GM21367 (cell line): ENCODE measurements around the gene SORCS3.

Experiments
- ATAC-seq: cut with Tn5 transposase; IDR thresholded peaks from one replicate; pipeline ENCODE4 v1.9.1; 2021; ENCODE audit not compliant: unreplicated experiment

The SORCS3 gene

DNA sequence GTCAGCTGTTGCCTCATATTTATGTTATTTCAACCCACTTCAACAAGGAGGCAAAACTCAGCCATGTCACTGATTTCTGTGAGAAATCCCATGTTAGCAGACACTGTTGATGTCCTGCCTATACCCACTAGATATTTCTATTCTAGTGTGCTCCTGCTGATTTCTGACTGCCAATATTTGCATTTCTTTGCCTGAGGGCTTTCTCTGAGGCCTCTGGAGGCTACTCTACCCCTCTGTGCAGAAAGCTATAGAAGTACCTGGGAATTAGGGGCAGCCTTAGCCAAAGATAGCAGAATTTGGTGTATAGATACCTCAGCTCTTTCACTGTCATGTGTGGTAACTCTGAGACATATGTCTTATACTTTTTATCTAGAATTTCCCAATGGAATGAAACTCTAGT, 348.8 kb downstream of the SORCS3 start:
- ATAC-seq: no peak

DNA sequence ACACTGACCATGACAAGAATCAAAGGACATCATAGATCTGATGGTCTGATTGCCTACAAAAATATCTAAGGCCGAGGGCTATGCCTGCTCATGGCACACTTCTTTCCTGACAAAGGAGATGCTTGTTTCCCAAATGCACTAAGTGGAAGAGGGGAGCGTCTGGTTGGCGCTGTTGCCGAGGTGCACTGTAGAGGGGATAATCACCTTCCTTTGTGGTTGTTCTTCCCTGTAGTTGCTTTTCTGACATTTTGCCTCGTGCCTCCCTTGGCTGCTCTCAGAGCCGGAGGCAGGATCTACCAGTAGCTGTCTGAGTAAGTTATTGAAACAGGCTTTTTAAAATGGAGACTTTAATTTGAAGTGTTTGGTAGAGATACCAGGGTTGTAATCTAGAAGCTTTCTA, 352.0 kb downstream of the SORCS3 start:
- no peak for ATAC-seq

DNA sequence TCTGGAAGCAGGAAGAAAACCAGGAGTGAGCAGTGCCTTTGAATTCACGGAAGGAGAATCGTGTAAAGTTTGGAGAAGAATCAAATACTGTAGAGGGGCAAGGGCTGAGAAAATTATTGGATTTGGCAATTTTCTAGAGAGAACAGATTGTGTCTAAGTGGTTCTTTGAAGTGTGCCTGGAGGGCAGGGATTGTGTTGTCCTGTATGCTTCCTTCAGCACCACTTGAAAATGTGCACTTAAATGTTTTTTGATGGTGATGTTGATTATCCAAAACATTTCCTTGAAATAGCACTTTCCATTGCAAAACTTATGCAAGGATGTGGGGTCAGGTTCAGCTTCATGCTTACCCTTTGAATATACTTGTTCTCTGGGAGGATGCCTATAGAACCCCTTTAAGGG, 360.2 kb downstream of the SORCS3 start:
- no peak for ATAC-seq

DNA sequence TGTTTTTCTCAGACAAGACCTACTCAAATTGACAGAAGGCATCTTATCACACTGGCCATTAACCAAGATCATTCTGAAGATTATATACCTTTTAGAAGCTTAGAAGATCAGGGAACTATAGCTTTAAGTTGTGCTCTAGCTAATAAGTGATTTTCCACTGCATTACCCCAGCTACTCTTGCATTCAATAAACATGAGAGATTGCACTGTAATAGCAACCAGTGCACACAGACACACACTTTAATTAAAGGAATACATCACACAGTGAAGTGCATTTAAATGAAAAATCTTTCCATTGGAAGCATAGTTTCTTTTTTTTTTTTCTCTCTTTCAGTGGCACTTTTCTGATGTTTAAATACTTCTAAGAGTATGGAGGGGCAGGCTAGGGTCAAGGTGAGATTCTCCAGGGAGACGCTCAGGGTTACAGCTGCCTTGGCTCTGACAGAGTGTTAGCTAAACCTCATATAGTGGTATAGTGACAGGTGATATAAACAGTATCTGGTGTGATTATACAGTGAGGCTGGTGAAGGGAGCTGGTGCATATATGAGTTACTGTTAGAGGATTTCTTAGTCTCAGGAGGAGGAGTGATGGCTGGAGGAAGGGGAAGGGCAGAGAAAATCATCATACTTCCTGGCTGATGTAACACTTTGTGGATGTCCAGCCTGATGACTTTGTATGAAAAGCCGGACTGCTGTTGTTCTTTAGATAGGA, 369.5 kb downstream of the SORCS3 start:
- ATAC-seq: no peak

DNA sequence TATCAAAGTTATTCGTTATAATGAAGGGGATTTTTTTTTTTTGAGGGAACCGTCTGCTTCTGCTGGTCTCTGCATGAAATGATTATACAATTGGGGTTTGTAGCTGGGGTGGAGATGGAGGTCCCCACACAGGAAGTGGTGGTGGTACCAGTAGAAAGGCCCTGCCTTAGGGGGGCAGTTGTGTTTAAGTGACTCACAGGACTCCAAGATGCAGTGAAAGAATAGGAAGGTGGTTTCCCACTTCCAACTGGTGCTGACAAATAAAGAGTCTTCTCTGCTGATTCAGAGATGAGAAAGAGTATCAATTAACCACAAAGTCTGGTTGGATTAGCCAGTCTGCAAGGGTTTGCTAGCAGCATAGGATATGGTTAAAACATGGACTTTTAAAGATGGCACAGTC, 376.0 kb downstream of the SORCS3 start:
- ATAC-seq: no peak

DNA sequence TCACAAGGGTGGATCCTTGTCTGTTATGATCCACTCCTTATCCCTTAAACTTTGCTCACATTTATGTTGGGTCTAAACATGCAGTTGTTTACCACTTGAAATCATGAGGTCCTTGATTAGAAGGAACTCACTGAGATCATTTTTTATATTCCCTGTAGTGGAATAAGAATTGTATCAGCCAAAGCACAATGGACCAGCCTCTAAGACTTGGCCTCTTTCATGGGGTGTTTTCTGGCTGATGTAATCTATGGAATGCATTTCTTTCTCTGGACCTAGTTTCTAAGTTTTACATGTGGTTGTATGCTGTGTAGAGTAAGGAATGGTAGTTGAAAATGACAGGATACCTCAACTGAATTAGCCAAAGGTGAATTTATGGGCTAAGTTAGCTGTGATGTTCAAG, 376.6 kb downstream of the SORCS3 start:
- no peak for ATAC-seq

DNA sequence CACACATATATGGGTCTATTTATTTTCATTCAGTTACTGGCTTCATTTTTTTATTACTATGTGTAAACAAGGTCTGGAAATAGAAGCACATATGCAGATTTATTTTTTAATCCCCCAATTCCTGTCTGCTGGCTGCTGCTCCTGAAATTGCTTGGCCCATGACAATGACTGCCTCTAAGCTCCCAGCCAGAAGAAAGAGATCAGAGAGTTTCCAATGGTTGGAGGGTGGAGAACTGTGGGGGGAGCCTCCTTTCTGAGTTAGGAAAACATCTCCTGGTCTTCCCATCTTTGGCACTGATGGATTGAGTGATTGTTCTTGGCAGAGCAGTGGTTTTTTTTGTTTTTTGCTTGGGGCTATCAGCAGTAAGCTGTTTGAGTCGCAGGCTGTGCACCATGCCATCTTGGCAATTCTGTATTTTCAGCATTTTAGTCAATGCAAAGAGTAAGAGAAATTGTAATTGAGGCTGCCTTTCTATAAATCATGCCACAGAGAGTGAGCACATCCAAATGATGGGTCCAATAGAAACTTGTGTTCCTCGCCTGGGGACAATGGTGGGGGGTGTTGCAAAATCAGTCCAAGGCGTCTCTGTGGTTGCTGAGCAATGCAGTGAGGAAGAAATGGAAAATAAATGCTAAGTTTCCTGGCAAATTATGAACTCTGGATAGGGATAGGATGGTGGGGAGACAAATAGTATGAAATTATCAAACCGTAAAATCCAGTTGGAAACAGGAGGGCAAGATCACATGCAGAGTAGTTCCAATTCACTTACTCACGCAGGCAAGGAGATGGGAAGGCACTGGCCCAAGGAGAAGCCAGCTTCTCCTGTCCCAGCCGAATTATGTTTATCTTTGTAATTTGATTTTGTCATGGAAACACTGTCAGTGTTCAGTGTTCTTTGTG, 382.4 kb downstream of the SORCS3 start:
- no peak for ATAC-seq

DNA sequence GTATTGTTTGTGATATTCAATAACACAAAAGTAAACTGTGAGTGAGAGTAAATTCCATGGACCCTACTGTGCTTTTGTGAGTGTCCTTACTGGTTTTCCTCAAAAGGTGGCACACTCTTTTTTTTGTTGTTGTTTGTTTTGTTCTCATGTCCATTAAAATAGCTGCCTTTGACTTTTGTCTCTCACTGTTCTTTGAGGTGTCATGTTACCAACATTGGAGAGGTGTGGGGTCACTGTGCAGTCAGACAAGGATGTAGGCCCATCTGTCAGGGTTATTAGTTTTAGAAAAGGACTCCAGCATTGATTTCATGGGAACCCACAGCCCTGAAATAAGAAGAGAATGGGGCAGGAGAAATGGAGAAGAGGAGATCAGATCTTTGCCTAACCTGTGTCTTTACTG, 383.1 kb downstream of the SORCS3 start:
- ATAC-seq: no peak

DNA sequence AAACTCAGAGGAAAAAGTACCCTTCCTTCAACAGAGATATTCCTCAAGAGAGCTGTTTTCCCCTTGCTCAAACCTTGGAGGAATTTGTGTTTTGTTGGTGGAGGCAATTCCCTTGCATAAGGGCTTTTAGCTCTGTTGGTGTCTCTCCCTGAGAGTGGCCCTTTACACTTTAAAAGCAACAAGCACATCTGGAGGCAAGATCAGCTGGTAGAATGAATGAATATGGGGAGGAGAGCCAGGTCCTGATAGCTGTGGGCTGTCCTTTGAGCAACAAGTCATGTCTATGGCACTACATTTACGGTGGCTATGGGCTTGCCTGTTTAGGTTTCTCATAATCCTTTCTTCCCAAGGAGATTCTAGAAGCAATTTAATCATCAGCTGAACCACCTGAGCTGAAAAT, 384.0 kb downstream of the SORCS3 start:
- ATAC-seq: no peak

DNA sequence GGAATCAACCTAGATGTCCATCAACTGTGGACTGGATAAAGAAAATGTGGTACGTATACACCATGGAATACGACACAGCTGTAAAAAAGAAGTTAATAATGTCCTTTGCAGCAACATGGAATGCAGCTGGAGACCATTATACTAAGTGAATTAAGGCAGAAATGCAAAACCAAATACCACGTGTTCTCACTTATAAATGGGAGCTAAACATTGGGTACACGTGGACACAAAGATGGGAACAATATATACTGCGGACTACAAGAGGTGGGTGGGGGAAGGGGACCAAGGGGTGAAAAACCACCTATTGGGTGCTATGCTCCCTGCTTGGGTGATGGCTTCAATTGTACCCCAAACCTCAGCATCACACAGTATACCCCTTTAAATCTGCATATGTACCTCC, 385.5 kb downstream of the SORCS3 start:
- no peak for ATAC-seq

DNA sequence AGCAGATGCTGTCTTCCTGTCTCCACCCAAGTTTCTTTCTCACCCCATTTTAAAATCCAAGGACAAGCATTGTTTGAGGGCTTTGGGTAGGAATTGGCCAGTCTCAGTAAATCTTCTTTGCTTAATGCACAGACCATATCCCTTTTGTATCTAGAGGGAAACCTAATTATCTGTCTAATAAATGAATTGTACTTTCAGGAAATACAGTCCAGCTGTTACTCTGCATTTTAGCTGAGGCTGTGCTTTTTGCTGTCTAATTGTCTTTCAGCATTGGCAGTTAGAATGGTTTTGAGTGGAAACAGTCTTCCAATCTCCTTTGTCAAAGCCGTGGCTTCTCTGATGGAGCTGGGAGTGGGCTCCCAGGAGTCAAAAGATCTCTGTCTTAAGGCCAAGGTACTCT, 388.2 kb downstream of the SORCS3 start:
- no peak for ATAC-seq

DNA sequence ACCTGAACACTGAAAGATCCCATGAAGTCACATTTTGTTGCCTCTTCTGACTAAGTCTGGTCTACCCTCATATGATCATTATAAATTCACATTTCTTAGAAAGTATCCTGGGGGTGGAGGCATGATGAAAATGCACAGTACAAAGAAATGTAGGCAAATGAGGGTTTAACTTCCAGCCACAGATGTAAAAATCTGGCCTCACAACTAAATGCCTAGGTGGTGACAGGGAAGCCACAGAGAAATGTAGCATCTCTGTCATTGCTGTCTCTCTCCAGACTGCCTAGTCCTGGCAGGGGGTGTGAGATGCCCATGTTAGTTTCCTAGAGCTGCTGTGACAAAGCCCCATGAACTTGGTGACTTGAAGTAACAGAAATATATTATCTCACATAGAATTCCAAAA, 395.9 kb downstream of the SORCS3 start:
- ATAC-seq: no peak

DNA sequence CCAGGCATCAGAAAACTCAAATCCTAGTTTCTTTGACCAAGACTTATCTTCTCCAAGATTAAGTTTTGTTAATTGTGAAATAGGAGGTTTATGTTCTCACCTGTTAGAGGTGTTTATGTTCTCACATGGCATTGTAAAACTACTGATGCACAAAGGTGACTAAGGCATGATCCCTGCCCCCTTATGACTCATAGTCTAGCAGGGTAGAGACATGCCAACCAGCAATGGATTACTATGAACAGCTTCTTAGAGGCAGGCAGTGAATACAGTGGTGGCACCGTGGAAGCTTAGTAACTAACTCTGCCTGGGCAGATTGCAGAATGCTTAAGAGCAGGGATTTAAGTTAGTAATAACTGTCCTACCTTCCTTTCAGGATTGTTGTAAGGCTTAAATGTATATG, 400.9 kb downstream of the SORCS3 start:
- no peak for ATAC-seq

DNA sequence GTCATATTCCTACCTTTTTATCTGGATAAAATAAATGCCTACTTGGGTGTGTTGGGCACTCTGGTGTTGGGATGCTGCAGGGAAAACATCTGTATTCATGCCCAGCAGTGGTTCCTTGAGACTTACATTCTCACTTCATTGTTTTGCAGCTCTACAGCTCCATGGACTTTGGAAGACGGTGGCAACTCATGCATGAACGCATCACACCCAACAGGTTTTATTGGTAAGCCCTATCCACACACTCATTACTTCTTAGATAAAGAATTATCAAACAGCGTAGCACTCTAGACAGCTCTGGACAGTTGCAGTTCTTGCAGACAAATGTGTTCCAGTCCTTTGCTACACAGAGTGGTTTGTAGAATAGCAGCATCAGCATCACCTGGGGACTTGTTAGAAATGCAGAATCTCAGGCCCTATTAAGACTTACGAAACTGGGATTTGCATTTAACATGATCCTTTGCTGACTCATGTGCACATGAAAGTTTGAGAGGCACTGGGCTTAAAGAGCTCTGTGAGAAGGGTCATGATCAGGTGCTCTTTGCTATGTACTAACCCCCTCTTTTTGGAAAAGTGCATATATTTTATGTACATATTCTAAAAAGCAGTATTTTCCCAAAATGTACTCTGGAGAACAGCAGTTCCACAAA, 401.9 kb downstream of the SORCS3 start:
- ATAC-seq: no peak

DNA sequence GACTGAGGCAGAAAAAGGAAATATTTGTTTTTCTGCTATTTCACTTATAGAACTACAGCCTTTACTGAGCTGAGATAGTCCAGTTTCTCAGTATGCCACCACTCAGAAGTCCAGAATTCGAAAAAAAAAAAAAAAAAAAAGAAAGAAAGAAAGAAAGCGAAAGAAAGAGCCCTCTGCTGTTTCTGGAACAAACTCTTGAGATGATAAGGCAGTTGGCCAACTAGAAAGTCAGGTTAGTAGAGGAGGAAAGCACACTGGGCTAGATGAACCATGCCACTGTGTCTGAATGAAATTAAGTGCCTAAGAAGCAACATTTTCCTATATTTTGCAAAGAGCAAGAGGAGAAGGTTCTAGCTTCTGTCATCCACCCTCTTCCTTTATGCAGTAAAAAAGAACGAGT, 403.8 kb downstream of the SORCS3 start:
- ATAC-seq: no peak

DNA sequence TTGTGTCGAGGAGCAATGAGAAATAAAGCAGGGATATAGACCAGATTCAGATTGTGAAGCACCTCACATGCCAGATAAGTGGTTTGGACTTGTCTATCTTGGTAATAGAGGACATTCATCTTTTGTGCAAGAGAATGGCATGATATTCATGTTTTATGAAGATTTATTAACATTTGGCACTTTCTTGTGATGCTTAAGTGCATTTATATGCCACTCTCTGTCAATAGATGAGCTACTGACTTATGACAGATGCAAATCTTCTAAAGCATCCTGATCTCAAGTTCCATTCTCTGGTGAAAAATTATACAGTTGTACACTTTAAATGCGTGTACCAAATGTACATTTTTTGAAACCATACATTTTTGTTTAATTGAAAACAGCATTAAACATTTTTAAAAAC, 415.3 kb downstream of the SORCS3 start:
- ATAC-seq: no peak

DNA sequence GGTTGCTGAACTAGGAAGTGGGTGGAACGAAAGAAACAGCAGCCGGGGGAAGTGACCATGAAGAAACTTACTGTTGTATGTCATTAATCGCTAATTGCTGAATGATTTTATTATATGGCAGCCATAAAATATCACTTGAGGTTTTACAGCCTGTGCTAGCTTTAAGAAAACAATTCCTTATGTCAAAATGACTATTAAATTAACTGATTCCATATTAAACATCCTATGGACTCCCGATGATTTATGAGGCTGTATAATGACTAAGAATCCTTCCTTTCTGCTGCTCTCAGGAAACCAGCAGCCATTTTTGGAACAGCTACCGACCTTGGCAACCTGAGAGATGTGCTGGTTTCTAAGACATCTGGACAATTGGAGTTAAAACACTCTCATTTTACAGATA, 421.9 kb downstream of the SORCS3 start:
- no peak for ATAC-seq

DNA sequence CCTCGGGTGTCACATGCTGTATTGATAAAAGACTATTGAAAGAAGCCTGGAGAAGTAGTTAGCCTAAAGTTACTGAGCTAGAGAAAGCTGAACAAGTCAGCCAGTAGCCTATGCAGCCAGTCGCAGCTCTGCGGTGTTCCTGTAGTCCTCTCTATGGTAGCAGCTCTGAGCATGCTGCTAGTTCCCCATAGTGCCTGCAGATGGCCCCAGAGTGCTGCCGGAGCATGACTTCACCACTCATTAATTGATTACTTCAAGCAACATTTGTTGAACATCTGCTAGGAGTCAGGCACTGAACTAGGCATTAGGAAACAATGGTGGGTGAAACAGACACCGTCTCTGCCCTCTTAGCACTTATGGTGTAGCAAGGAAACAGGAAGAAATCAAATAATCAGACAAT, 422.7 kb downstream of the SORCS3 start:
- ATAC-seq: peak; percentile 68

DNA sequence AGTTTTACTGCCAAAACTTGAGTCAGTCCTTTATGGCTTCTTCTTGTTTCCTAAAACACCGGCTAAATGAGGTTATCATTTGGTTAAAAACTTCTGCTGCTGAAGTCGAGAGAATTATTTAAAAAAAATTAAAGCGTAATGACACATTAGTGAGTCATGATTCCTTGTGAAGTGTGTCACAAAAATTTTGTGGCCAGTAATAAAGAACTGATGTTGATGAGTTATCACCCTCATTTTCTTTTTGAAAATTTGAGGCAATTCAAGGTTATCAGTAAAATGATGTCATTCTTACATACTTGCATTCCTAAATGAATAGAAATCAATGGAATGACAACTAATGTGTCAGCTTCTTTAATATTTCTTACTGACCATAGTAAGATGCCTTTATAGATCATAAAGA, 427.4 kb downstream of the SORCS3 start:
- ATAC-seq: no peak

DNA sequence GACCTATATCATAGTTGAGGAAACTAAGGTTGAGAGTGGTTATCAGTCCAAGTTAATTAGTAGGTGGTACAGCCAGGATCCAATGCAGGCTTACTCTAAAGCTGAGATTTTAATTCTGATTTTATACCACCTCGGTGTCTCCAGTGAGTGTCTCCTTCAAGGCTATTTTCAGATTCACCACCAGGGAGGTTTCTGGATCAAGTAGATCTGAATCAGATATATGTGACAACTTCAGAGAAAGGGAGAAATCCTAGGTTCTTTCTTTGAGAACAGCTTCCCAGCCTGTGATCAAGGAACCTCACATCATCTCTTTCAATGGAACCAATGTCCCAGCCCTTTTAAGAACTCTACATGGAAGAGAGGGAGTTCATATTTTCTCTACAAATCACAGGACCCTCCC, 429.2 kb downstream of the SORCS3 start:
- ATAC-seq: no peak

DNA sequence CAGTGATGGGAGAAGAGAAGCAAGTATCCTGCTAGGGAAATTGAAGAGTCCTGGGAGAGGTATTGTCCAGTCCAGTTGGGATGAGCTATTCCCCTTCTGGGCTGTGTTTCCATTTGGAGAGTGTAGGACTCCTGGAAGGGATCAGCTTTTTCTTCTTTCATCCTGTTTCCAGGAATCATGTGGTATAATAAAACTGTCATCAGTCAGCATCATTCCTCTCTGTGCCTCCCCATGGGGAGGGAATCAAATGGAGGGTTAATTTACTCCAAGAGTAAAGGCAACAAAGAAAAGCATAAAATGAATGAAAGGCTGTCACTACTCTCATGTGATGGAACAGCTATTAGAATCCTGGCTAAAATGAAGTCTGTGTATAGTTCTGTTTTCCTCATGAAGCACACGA, 429.9 kb downstream of the SORCS3 start:
- no peak for ATAC-seq

DNA sequence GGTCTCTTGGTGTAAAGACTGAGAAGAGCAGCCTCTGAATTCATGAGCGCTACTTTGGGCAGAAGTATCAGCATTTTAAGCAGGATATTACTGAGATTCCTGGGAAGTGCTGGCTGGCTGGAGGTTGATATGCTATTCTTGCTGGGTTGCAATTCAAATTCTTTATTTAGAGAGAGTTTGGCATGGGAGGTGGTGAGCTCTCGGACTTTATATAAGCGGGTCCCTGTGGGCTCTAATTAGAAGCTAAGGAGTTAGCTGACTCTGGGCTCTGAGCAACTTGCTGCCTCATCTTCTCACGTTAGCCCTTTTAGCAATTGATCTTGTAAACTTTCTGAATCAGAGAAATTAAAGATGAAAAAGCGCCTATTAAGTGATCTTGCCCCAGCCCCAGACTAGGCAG, 430.9 kb downstream of the SORCS3 start:
- no peak for ATAC-seq
